ENCODE data around the gene SRRM1. TPM values are rescaled to one million over a fixed set of nuclear protein-coding genes. Genes with fewer than 3 reads are reported as not detected.

The SRRM1 gene
- total RNA-seq = 113 TPM
- long read RNA-seq, full-length matches to known transcripts = 14 of 90 reads
- long read RNA-seq, partial matches to known transcripts = 39 of 90 reads
- long read RNA-seq, other reads (novel, unspliced or antisense) = 37 of 90 reads

GRCh38 chr1:24642481-24643362, at the start of gene SRRM1:
SRRM1 (plus strand) TSS chr1:24643302; CDS start chr1:24643327, 25 bp downstream.
- Histone ChIP-seq H3K27me3 (no peaks in the 10 kb centered on the region), H3K9me3 (no peaks in the 10 kb centered on the region), H3K4me3 (peak within 1 kb of the TSS; percentile 76), H3K4me1 (peaks cover 28% of the 10 kb centered on the region), H3K36me3 (peaks cover 24% of the 10 kb centered on the region), H3K27ac (peak within 1 kb of the TSS; percentile 99)
- intact Hi-C loops (cut with DNase I) = no loop called here
- ATAC-seq = peak; percentile 97
- TF ChIP-seq, protein P1, sequence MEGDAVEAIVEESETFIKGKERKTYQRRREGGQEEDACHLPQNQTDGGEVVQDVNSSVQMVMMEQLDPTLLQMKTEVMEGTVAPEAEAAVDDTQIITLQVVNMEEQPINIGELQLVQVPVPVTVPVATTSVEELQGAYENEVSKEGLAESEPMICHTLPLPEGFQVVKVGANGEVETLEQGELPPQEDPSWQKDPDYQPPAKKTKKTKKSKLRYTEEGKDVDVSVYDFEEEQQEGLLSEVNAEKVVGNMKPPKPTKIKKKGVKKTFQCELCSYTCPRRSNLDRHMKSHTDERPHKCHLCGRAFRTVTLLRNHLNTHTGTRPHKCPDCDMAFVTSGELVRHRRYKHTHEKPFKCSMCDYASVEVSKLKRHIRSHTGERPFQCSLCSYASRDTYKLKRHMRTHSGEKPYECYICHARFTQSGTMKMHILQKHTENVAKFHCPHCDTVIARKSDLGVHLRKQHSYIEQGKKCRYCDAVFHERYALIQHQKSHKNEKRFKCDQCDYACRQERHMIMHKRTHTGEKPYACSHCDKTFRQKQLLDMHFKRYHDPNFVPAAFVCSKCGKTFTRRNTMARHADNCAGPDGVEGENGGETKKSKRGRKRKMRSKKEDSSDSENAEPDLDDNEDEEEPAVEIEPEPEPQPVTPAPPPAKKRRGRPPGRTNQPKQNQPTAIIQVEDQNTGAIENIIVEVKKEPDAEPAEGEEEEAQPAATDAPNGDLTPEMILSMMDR (IDR thresholded peaks at IDR 0.05) = no peak
- peak; percentile 99 for DNase-seq

DNA sequence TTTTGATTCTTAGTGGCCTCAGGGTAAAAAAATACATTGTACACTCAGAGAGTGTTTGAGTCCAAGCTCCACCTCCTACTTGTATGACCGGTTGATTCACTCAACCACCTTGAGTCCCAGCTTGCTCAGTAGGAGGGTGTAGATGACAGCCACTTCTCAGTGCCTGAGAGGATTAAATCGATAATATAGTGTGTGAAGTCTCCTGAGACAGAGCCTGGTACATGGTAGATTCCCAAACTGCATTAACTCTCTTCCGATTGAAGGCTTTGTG, 48.8 kb upstream of the SRRM1 start:
- H3K4me3 ChIP-seq = no peak overlapping the region
- H3K9me3 ChIP-seq = no peaks in the 10 kb centered on the region
- peak; percentile 72 for ATAC-seq
- peaks cover 6% of the 10 kb centered on the region for H3K27me3 ChIP-seq
- no peaks in the 10 kb centered on the region for H3K4me1 ChIP-seq
- DNase-seq = no peak
- intact Hi-C loops (cut with DNase I) = no loop called here
- no peak overlapping the region for H3K27ac ChIP-seq
- TF ChIP-seq, protein P1 (IDR thresholded peaks at IDR 0.05) = no peak
- H3K36me3 ChIP-seq = no peaks in the 10 kb centered on the region

- H3K27ac ChIP-seq = no peak overlapping the region
- DNase-seq = no peak
- no peak overlapping the region for H3K4me3 ChIP-seq
- TF ChIP-seq, protein P1 (IDR thresholded peaks at IDR 0.05) = no peak
- H3K36me3 ChIP-seq = no peaks in the 10 kb centered on the region
- H3K9me3 ChIP-seq = no peaks in the 10 kb centered on the region
- intact Hi-C loops (cut with DNase I) = no loop called here
- peaks cover 6% of the 10 kb centered on the region for H3K27me3 ChIP-seq
- no peak for ATAC-seq
- no peaks in the 10 kb centered on the region for H3K4me1 ChIP-seq
Measured at GRCh38 chr1:24596401-24596880, 46.7 kb upstream of the SRRM1 start.

DNA sequence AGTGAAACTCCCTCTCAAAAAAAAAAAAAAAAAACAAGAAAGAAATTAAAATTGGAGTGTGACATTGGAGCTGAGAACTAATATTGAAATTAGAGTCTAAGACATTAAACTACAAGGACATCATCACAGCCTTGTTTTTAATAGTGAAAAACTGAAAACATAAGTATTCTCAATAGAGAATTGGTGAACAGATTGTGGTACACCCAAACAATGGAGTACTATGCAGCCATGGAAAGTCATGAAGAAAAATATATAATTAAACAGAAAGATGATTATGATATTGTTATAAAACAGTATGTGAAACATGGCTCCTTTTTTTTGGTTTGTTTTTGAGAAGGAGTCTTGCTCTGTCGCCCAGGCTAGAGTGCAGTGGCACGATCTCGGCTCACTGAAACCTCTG, 43.8 kb upstream of the SRRM1 start:
- Histone ChIP-seq H3K9me3 (no peaks in the 10 kb centered on the region), H3K27me3 (peaks cover 6% of the 10 kb centered on the region), H3K4me3 (no peak overlapping the region), H3K27ac (no peak overlapping the region), H3K36me3 (no peaks in the 10 kb centered on the region), H3K4me1 (no peaks in the 10 kb centered on the region)
- ATAC-seq = no peak
- DNase-seq = no peak
- intact Hi-C loops (cut with DNase I) = no loop called here
- TF ChIP-seq, protein P1 (IDR thresholded peaks at IDR 0.05) = no peak

DNA sequence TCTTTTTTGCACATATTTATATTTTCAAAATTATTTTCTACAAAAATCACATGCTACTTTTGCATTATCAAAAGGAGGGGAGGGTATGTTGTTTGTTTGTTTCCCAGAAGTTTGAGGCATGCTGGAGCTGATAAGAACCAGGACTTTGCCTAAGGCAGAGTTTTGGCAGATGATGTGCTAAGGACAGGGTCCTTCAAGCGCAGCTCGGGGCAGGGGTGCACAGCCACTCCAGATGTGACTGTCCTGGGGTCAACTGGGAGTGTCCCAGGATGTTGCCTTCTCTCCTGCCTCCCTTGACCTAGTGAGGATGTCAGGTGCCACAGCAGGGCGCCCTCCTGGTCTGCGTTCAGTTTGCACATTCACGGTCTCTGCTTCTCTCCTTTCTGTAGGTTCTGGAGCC, 42.6 kb upstream of the SRRM1 start:
- intact Hi-C loops (cut with DNase I) = no loop called here
- Histone ChIP-seq H3K36me3 (no peaks in the 10 kb centered on the region), H3K27me3 (peaks cover 6% of the 10 kb centered on the region), H3K4me1 (no peaks in the 10 kb centered on the region), H3K9me3 (no peaks in the 10 kb centered on the region), H3K27ac (no peak overlapping the region), H3K4me3 (no peak overlapping the region)
- no peak for ATAC-seq
- TF ChIP-seq, protein P1 (IDR thresholded peaks at IDR 0.05) = no peak
- no peak for DNase-seq

Data from upper lobe of right lung (tissue), 1 donor.